Measurements from ENCODE around the gene KRT33A. TPM values are rescaled to one million over a fixed set of nuclear protein-coding genes. Genes with fewer than 3 reads are reported as not detected.

KRT33A gene
- total and polyA plus RNA-seq, 2 experiments from 2014 or later: not detected

GRCh38 chr17:41343029-41343428 is 7.6 kb downstream of the KRT33A start:
- ATAC-seq (no peak), DNase-seq (ENCODE audit: low spot score) (no peak)
- H4K20me1 ChIP-seq (replicated peaks; ENCODE audit: insufficient read depth): 0 out of 2 replicates have a peak, but pooled peaks cover 4% of the 10 kb centered on the region
- Mint-ChIP-seq H3K27me3 (ENCODE audit: insufficient read depth, low read depth, poor library complexity) (no peaks in the 10 kb centered on the region), H3K4me3 (no peak overlapping the region), H3K9me3 (peaks cover 21% of the 10 kb centered on the region), H3K36me3 (ENCODE audit: low read depth) (no peaks in the 10 kb centered on the region; the same call in 2 of the 3 replicates), H3K4me1 (no peaks in the 10 kb centered on the region), H3K27ac (no peak overlapping the region)
- H3K4me2 ChIP-seq: no peak overlapping the region
- H3K27ac ChIP-seq (ENCODE audit: low read depth): no peak overlapping the region
- H3K27me3 ChIP-seq (ENCODE audit: insufficient read depth): no peaks in the 10 kb centered on the region
- no peak for TF ChIP-seq CTCF (conservative IDR thresholded peaks at IDR 0.05; ENCODE audit: low read depth in 2 of 2)
- TF ChIP-seq EZH2phosphoT487 (IDR thresholded peaks at IDR 0.05; ENCODE audit: unreplicated experiment): no peak
- TF ChIP-seq JUNB (IDR thresholded peaks at IDR 0.05; ENCODE audit: unreplicated experiment): no peak
- TF ChIP-seq REST (IDR thresholded peaks at IDR 0.05; ENCODE audit: unreplicated experiment): no peak
- no peak for TF ChIP-seq POLR2AphosphoS5 (IDR thresholded peaks at IDR 0.05; ENCODE audit: low read depth)
- no peak for TF ChIP-seq NANOG (IDR thresholded peaks at IDR 0.05; ENCODE audit: borderline replicate concordance)
- no peak for TF ChIP-seq ZNF331 (CRISPR knock-in tag; IDR thresholded peaks at IDR 0.05; ENCODE audit: low read depth)
- no peak for TF ChIP-seq STAT1 (IDR thresholded peaks at IDR 0.05; ENCODE audit: unreplicated experiment)
- TF ChIP-seq EZH2 (IDR thresholded peaks at IDR 0.05; ENCODE audit: low read depth, unreplicated experiment): no peak
- TF ChIP-seq ETS1 (IDR thresholded peaks at IDR 0.05): no peak
- TF ChIP-seq CREB1 (CRISPR knock-in tag; IDR thresholded peaks at IDR 0.05; ENCODE audit: low read depth): no peak
- no peak for TF ChIP-seq ZNF114 (CRISPR knock-in tag; IDR thresholded peaks at IDR 0.05)
- no peak for TF ChIP-seq ZNF462 (CRISPR knock-in tag; IDR thresholded peaks at IDR 0.05)
- H3F3A ChIP-seq (replicated peaks; ENCODE audit: low read depth): no peaks in the 10 kb centered on the region
- no peaks in the 10 kb centered on the region for H3K36me3 ChIP-seq (ENCODE audit: insufficient read depth)
- no peak overlapping the region for H3K4me3 ChIP-seq
- H3K79me2 ChIP-seq (replicated peaks; ENCODE audit: insufficient read depth): no peaks in the 10 kb centered on the region
- H3K9me2 ChIP-seq (ENCODE audit: insufficient read depth): 0 out of 2 replicates have a peak, but pooled peaks cover 4% of the 10 kb centered on the region
- H3K4me1 ChIP-seq (ENCODE audit: insufficient read depth): no peaks in the 10 kb centered on the region
- no peak overlapping the region for H2AFZ ChIP-seq

Measured in GM23338 (cell line).